C4-2B (cell line): ENCODE data around the gene SLC6A19.

Experiments
- H3K27ac ChIP-seq: fragments of 450-650 bp; 2 replicates; pipeline ENCODE4 v1.5.1; 2017
- CTCF ChIP-seq: fragments of 450-650 bp; conservative IDR thresholded peaks from 2 replicates; pipeline ENCODE4 v1.5.1; 2017; ENCODE audit warnings: mild to moderate bottlenecking
- ZFX ChIP-seq: fragments of 450-650 bp; IDR thresholded peaks from 2 replicates; pipeline ENCODE4 v1.6.1; 2017

Gene SLC6A19

GRCh38 chr5:1182633-1183423 is 18.6 kb upstream of the SLC6A19 start:
- H3K27ac ChIP-seq = no peak overlapping the region
- TF ChIP-seq CTCF = no peak
- no peak for TF ChIP-seq ZFX

- TF ChIP-seq CTCF (no peak), ZFX (no peak)
- H3K27ac ChIP-seq = no peak overlapping the region
Measured at GRCh38 chr5:1183424-1184162, 17.8 kb upstream of the SLC6A19 start.

- no peak overlapping the region for H3K27ac ChIP-seq
- no peak for TF ChIP-seq CTCF
- no peak for TF ChIP-seq ZFX
Measured at GRCh38 chr5:1184163-1184470, 17.3 kb upstream of the SLC6A19 start.

- TF ChIP-seq ZFX = no peak
- TF ChIP-seq CTCF = no peak
- no peak overlapping the region for H3K27ac ChIP-seq
Measured at GRCh38 chr5:1184481-1184880, 16.9 kb upstream of the SLC6A19 start.

GRCh38 chr5:1185038-1185627 is 16.3 kb upstream of the SLC6A19 start:
- TF ChIP-seq CTCF = no peak
- no peak for TF ChIP-seq ZFX

GRCh38 chr5:1185629-1186350 is 15.6 kb upstream of the SLC6A19 start:
- TF ChIP-seq CTCF (no peak), ZFX (no peak)
- H3K27ac ChIP-seq = no peak overlapping the region

More at GRCh38 chr5:1185038-1185627, 16.3 kb upstream of the SLC6A19 start:
- no peak overlapping the region for H3K27ac ChIP-seq
